Measurements from ENCODE around the gene HNRNPM. TPM values are rescaled to one million over a fixed set of nuclear protein-coding genes. Genes with fewer than 3 reads are reported as not detected.

HNRNPM gene
- total and polyA plus RNA-seq, 3 donors from 2014 or later: 164 to 198 (median 177) TPM

DNA sequence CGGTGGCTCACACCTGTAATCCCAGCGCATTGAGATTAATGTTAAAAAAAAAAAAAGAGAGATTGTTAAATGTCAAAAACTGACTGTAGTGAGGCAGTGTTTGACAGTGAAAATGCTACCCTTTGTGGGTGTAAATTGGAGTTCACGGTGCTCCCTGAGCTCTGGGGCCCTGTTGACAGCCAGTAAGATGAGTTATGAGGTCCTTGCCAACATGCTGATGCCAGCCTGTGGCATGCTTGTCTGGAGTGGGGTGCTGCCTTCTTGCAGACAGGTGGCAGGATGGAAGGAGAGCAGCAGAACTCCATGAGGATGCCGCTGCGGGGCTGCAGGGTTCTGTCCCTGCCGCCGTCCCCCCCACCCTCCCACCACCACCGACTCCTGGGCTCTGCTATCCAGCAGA is 31.7 kb downstream of the HNRNPM start:
- Histone ChIP-seq H3K36me3 (ENCODE audit: low read depth, missing control alignments) (no peaks in the 10 kb centered on the region), H3K27me3 (no peaks in the 10 kb centered on the region), H3K4me3 (no peak overlapping the region), H3K4me1 (peaks cover 8% of the 10 kb centered on the region), H3K27ac (no peak overlapping the region), H3K9me3 (no peaks in the 10 kb centered on the region)
- WGBS, 2 donors: 77 to 82% methylated on average over 8 of the region's 8 CpGs
- TF ChIP-seq POLR2A (IDR thresholded peaks at IDR 0.05): no peak
- TF ChIP-seq CTCF (IDR thresholded peaks at IDR 0.05): no peak
- intact Hi-C loops (cut with DNase I; ENCODE audit: low total_unique reads): no loop called here
- DNase-seq: no peak

DNA sequence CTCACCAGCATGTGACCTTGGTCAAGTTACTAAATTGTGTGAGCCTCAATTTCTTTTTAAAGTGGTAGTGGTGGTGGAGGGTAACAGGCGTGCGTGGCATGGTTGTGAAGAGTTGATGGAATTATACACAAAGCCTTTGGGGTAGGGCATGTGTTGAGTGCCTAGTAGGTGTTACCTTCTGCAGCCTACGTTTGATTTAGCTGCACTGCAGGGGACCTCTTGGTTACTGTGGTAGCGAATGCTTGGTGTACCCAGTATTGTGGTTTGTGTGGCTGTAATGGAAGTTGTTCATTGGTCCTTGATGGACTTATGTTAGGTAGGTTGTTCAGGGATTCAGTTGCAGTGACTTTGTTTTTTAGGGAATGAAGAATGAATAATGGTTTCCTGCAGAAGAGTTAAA is 33.1 kb downstream of the HNRNPM start:
- Histone ChIP-seq H3K4me1 (peaks cover 6% of the 10 kb centered on the region), H3K27ac (no peak overlapping the region), H3K4me3 (no peak overlapping the region), H3K27me3 (no peaks in the 10 kb centered on the region), H3K9me3 (no peaks in the 10 kb centered on the region), H3K36me3 (ENCODE audit: low read depth, missing control alignments) (no peaks in the 10 kb centered on the region)
- TF ChIP-seq POLR2A (IDR thresholded peaks at IDR 0.05): no peak
- TF ChIP-seq CTCF (IDR thresholded peaks at IDR 0.05): no peak
- intact Hi-C loops (cut with DNase I; ENCODE audit: low total_unique reads): no loop called here
- no peak for DNase-seq
- WGBS, 2 donors: 81 to 88% methylated on average over 4 of the region's 4 CpGs

- Histone ChIP-seq H3K9me3 (no peaks in the 10 kb centered on the region), H3K36me3 (ENCODE audit: low read depth, missing control alignments) (no peaks in the 10 kb centered on the region), H3K27ac (no peak overlapping the region), H3K4me3 (no peak overlapping the region), H3K27me3 (no peaks in the 10 kb centered on the region), H3K4me1 (peaks cover 6% of the 10 kb centered on the region)
- no peak for DNase-seq
- intact Hi-C loops (cut with DNase I; ENCODE audit: low total_unique reads): no loop called here
- 41 to 48% methylated on average over 3 of the region's 3 CpGs for WGBS, 2 donors
- no peak for TF ChIP-seq CTCF (IDR thresholded peaks at IDR 0.05)
- no peak for TF ChIP-seq POLR2A (IDR thresholded peaks at IDR 0.05)
These were observed 33.8 kb downstream of the HNRNPM start for GRCh38 chr19:8478598-8478997.

DNA sequence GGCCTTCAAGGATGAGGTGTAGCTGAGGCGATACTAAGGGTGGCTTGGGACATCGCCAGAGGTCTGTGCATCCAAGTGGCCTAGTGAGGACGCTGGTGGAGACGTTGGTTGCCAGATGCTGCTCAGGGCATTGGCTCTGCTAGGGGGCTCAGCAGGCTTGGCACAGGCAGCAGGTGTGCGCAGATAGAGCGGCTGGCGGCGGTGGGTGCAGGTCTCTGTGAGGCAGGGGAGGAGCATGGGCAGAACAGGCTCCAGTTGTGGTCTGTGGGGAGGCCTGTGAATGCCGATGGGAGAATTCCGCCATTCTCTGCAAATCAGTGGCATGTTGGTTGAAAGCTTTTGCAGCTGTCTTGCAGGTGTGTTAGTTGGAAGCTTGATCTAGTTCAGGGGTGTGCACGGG is 36.4 kb downstream of the HNRNPM start:
- no peak for TF ChIP-seq POLR2A (IDR thresholded peaks at IDR 0.05)
- TF ChIP-seq CTCF (IDR thresholded peaks at IDR 0.05): no peak
- no peaks in the 10 kb centered on the region for H3K27me3 ChIP-seq
- H3K27ac ChIP-seq: no peak overlapping the region
- intact Hi-C loops (cut with DNase I; ENCODE audit: low total_unique reads): no loop called here
- H3K9me3 ChIP-seq: no peaks in the 10 kb centered on the region
- DNase-seq: no peak
- 57 to 62% methylated on average over 10 to 11 of the region's 11 CpGs for WGBS, 2 donors
- H3K36me3 ChIP-seq (ENCODE audit: low read depth, missing control alignments): no peaks in the 10 kb centered on the region
- H3K4me1 ChIP-seq: peaks cover 6% of the 10 kb centered on the region
- H3K4me3 ChIP-seq: no peak overlapping the region

GRCh38 chr19:8481616-8482015 is 36.8 kb downstream of the HNRNPM start:
- Histone ChIP-seq H3K4me1 (peaks cover 6% of the 10 kb centered on the region), H3K27me3 (no peaks in the 10 kb centered on the region), H3K4me3 (no peak overlapping the region), H3K27ac (no peak overlapping the region), H3K9me3 (no peaks in the 10 kb centered on the region), H3K36me3 (ENCODE audit: low read depth, missing control alignments) (no peaks in the 10 kb centered on the region)
- no peak for TF ChIP-seq POLR2A (IDR thresholded peaks at IDR 0.05)
- TF ChIP-seq CTCF (IDR thresholded peaks at IDR 0.05): no peak
- intact Hi-C loops (cut with DNase I; ENCODE audit: low total_unique reads): no loop called here
- 75 to 77% methylated on average over 6 of the region's 6 CpGs for WGBS, 2 donors
- no peak for DNase-seq

Data from testis (tissue), 3 donors.